Spleen (tissue), 11 donors: ENCODE data around the gene ZNF771. TPM values are rescaled to one million over a fixed set of nuclear protein-coding genes. Genes with fewer than 3 reads are reported as not detected.
A peak's percentile ranks its signal among the peaks of the same experiment; 100 is the strongest.

ENCODE experiments used
- DNase-seq: peaks from one replicate; pipeline ENCODE4 v3.0.0-alpha.2; 2020
- H3K27ac ChIP-seq, 8 donors: fragments of 200-600 bp; sonication (generic) in 7 of 8; 1 replicate in 4 of 8; 2 replicates in 4 of 8; pipeline versions ENCODE4 v1.5.0 to v1.8.0; 2016 to 2021; ENCODE audit warnings: inconsistent platforms in 4 of 8, mild to moderate bottlenecking in 4 of 8, moderate library complexity in 1 of 8
- H3K27me3 ChIP-seq, 7 donors: fragments of 200-600 bp; sonication (generic) in 6 of 7; replicated peaks in 1 of 7; 1 replicate in 4 of 7; 2 replicates in 3 of 7; pipeline versions ENCODE4 v1.5.0 to v1.8.0; 2016 to 2021; ENCODE audit warnings: inconsistent platforms in 3 of 7, mild to moderate bottlenecking in 1 of 7
- H3K36me3 ChIP-seq, 6 donors: fragments of 200-600 bp; sonication (generic) in 5 of 6; 1 replicate in 4 of 6; 2 replicates in 2 of 6; pipeline versions ENCODE4 v1.5.0 to v1.8.0; 2016 to 2021; ENCODE audit warnings: inconsistent platforms in 2 of 6
- H3K4me1 ChIP-seq, 6 donors: fragments of 200-600 bp; sonication (generic) in 5 of 6; 1 replicate in 3 of 6; 2 replicates in 3 of 6; pipeline versions ENCODE4 v1.5.0 to v1.8.0; 2016 to 2021; ENCODE audit warnings: inconsistent platforms in 3 of 6
- H3K4me3 ChIP-seq, 8 donors: fragments of 200-600 bp; sonication (generic) in 7 of 8; 1 replicate in 4 of 8; 2 replicates in 4 of 8; pipeline versions ENCODE4 v1.5.0 to v1.8.0; 2016 to 2021; ENCODE audit warnings: inconsistent platforms in 4 of 8, mild to moderate bottlenecking in 4 of 8, moderate library complexity in 2 of 8
- H3K9me3 ChIP-seq, 8 donors: fragments of 200-600 bp; sonication (generic) in 7 of 8; 1 replicate in 4 of 8; 2 replicates in 4 of 8; pipeline versions ENCODE4 v1.5.0 to v1.8.0; 2016 to 2021; ENCODE audit warnings: inconsistent platforms in 4 of 8
- CTCF ChIP-seq, 11 experiments: fragments of 200-600 bp in 7 of 11; fragments of 450-650 bp in 4 of 11; sonication (generic) in 4 of 11; IDR thresholded peaks in 8 of 11; conservative IDR thresholded peaks in 3 of 11; 1 replicate in 7 of 11; 2 replicates in 4 of 11; pipeline versions ENCODE4 v1.4.0 to v1.8.0; 2016 to 2021; ENCODE audit warnings: antibody characterized with exemption in 11 of 11, inconsistent platforms in 4 of 11, mild to moderate bottlenecking in 1 of 11
- POLR2A ChIP-seq, 3 donors: fragments of 450-650 bp; IDR thresholded peaks; one replicate each; pipeline ENCODE4 v1.5.1; 2017; ENCODE audit warnings: antibody characterized with exemption in 3 of 3, mild to moderate bottlenecking in 1 of 3
- POLR2AphosphoS5 ChIP-seq, 3 donors: sonication (generic); formaldehyde crosslinking; IDR thresholded peaks; one replicate each; pipeline ENCODE4 v1.5.1; 2017; ENCODE audit warnings: antibody characterized with exemption in 3 of 3
- WGBS, 5 donors: extraction: QIAGEN DNeasy Blood & Tissue Kit in 3 of 5; methylation state at CpG; one replicate each; pipeline versions ENCODE4 v1.1.5 to v1.1.7; 2013 to 2018; 5-methylcytosine and 5-hydroxymethylcytosine counted together
- intact Hi-C: fragments of 100-400 bp; cut with DNase I; formaldehyde crosslinking; loops from one replicate; pipeline ENCODE4 v1.15.0; 2023; ENCODE audit warnings: low total_unique reads
- polyA plus RNA-seq, 3 donors: library from polyadenylated mRNA; stranded (reverse); fragments of 200-250 nt; gene quantifications; one replicate each; pipeline ENCODE4 v1.2.1, GENCODE V29; 2013
- total RNA-seq, 7 donors: library from RNA; depleted of rRNA in 3 of 7; stranded (reverse); fragments of >200 nt in 3 of 7; fragmentation: NEBNext Ultra II Directional in 4 of 7; extraction: Animal tissue kit (Norgen Biotek cat#: 25700) in 4 of 7; gene quantifications; one replicate each; pipeline versions ENCODE4 v1.1.0 to v1.2.1, GENCODE V29; 2016 to 2021
- donor health status: healthy with polysubstance abuse.
- donor health status: DM: no; HTN: no; CAD: no; lungs with moderate emphysema.
- donor health status: DM: no; HTN: no; CAD: no.
- donor health status: Bipolar disorder and iron deficiency.
- donor health status: healthy.
- donor health status: DM: no; HTN: no; CAD: no.
- donor health status: DM: yes; HTN: yes; CAD: no.

The ZNF771 gene
- total and polyA plus RNA-seq, 10 donors = 2.2 to 10.2 (median 3.1) TPM

GRCh38 chr16:30397056-30397455 lies 10.3 kb upstream of the ZNF771 start:
- Histone ChIP-seq H3K4me3 (peak overlapping the region in 1 of 8 donors; percentile 6), H3K36me3 (peaks cover 0 to 20% (median 13%) of the 10 kb centered on the region in 6 donors), H3K27ac (no peak overlapping the region), H3K27me3 (no peaks in the 10 kb centered on the region), H3K9me3 (no peaks in the 10 kb centered on the region), H3K4me1 (peaks cover 10 to 76% (median 52%) of the 10 kb centered on the region in 6 donors)
- TF ChIP-seq CTCF (IDR thresholded peaks at IDR 0.05 in 8 of 11, conservative IDR thresholded peaks at IDR 0.05 in 3 of 11) (no peak), POLR2AphosphoS5 (IDR thresholded peaks at IDR 0.05) (no peak), POLR2A (IDR thresholded peaks at IDR 0.05) (no peak)
- WGBS, 5 donors = 41 to 59% (median 54%) methylated on average over 4 of the region's 4 CpGs
- intact Hi-C loops = no loop called here
- no peak for DNase-seq

- 88 to 94% (median 90%) methylated on average over 25 to 42 of the region's 42 CpGs for WGBS, 5 donors
- intact Hi-C loops = no loop called here
- no peaks in the 10 kb centered on the region for H3K27me3 ChIP-seq
- H3K4me1 ChIP-seq = peaks cover 10 to 80% (median 52%) of the 10 kb centered on the region in 6 donors
- no peaks in the 10 kb centered on the region for H3K9me3 ChIP-seq
- DNase-seq = peak; percentile 76
- no peak overlapping the region for H3K27ac ChIP-seq
- no peak overlapping the region for H3K4me3 ChIP-seq
- H3K36me3 ChIP-seq = peaks cover 0 to 20% (median 13%) of the 10 kb centered on the region in 6 donors
- TF ChIP-seq POLR2A (IDR thresholded peaks at IDR 0.05) (no peak), CTCF (IDR thresholded peaks at IDR 0.05 in 8 of 11, conservative IDR thresholded peaks at IDR 0.05 in 3 of 11) (no peak), POLR2AphosphoS5 (IDR thresholded peaks at IDR 0.05) (no peak)
These were observed 9.4 kb upstream of the ZNF771 start for GRCh38 chr16:30397776-30398660.

GRCh38 chr16:30398661-30399434 lies 8.6 kb upstream of the ZNF771 start:
- Histone ChIP-seq H3K36me3 (peaks cover 0 to 20% (median 13%) of the 10 kb centered on the region in 6 donors), H3K4me1 (peaks cover 10 to 84% (median 52%) of the 10 kb centered on the region in 6 donors), H3K27me3 (no peaks in the 10 kb centered on the region), H3K9me3 (no peaks in the 10 kb centered on the region), H3K27ac (peak overlapping the region in 1 of 8 donors; percentile 83), H3K4me3 (no peak overlapping the region)
- 69 to 85% (median 82%) methylated on average over 14 to 23 of the region's 23 CpGs for WGBS, 5 donors
- intact Hi-C loops = no loop called here
- no peak for DNase-seq
- TF ChIP-seq CTCF (IDR thresholded peaks at IDR 0.05 in 8 of 11, conservative IDR thresholded peaks at IDR 0.05 in 3 of 11) (no peak), POLR2AphosphoS5 (IDR thresholded peaks at IDR 0.05) (no peak), POLR2A (IDR thresholded peaks at IDR 0.05) (no peak)
